Calu3 (cell line): ENCODE results near the gene OR2T1. TPM values are rescaled to one million over a fixed set of nuclear protein-coding genes. Genes with fewer than 3 reads are reported as not detected.
"Not testable (repeated sequence)": the region's sequence is repeated elsewhere in the genome, so short reads cannot be mapped to it uniquely, and the experiment has no call there.

ENCODE experiments used
- BruUV-seq: library from RNA; stranded (reverse); fragments of 400-500 nt; replicated peaks from 2 replicates; lab custom pipeline; 2021; lab: Mats Ljungman, UMichigan
- CTCF ChIA-PET: fragments of 300-600 bp; sonication (Branson Sonifier 250); formaldehyde crosslinking; loops from one replicate; lab custom pipeline; 2022; ENCODE audit warnings: antibody characterized with exemption; lab: Charles Lee
- DNase-seq: peaks from one replicate; pipeline ENCODE4 v3.0.0; 2022
- H3K27ac Mint-ChIP-seq: one replicate; pipeline ENCODE4 v1.8.0; 2022; ENCODE audit warnings: mixed read lengths; ENCODE audit not compliant: unreplicated experiment
- H3K27me3 Mint-ChIP-seq: one replicate; pipeline ENCODE4 v1.8.0; 2022; ENCODE audit warnings: mixed read lengths; ENCODE audit not compliant: unreplicated experiment
- H3K36me3 Mint-ChIP-seq: one replicate; pipeline ENCODE4 v1.8.0; 2022; ENCODE audit warnings: mild to moderate bottlenecking, moderate library complexity, mixed read lengths; ENCODE audit not compliant: insufficient read depth, unreplicated experiment
- H3K4me1 Mint-ChIP-seq: one replicate; pipeline ENCODE4 v1.8.0; 2022; ENCODE audit warnings: mild to moderate bottlenecking, low read depth, mixed read lengths; ENCODE audit not compliant: unreplicated experiment
- H3K4me3 Mint-ChIP-seq: one replicate; pipeline ENCODE4 v1.8.0; 2022; ENCODE audit warnings: mild to moderate bottlenecking, low read depth, moderate library complexity, mixed read lengths; ENCODE audit not compliant: unreplicated experiment
- H3K9me3 Mint-ChIP-seq: one replicate; pipeline ENCODE4 v1.8.0; 2022; ENCODE audit warnings: low read depth, mixed read lengths; ENCODE audit not compliant: unreplicated experiment
- intact Hi-C: fragments of 100-400 bp; cut with micrococcal nuclease; formaldehyde crosslinking; loops from one replicate; pipeline ENCODE4 v1.10.0; 2022; ENCODE audit not compliant: unreplicated experiment
- total RNA-seq: library from RNA; stranded (reverse); gene quantifications from 2 replicates; pipeline ENCODE4 v1.2.3, GENCODE V29; 2022

Gene OR2T1
- total RNA-seq, 1 experiment from 2014 or later, result not detected

- intact Hi-C loops, BruUV-seq, H3K4me1 Mint-ChIP-seq, H3K4me3 Mint-ChIP-seq, DNase-seq, CTCF ChIA-PET, H3K27ac Mint-ChIP-seq, H3K36me3 Mint-ChIP-seq, H3K27me3 Mint-ChIP-seq: not testable (repeated sequence)
- H3K9me3 Mint-ChIP-seq, result peaks cover 26% of the 10 kb centered on the region
Observed at GRCh38 chr1:248431683-248432082, 28.8 kb downstream of the OR2T1 start.

- H3K27me3 Mint-ChIP-seq, CTCF ChIA-PET, intact Hi-C loops, H3K36me3 Mint-ChIP-seq, H3K4me1 Mint-ChIP-seq, H3K27ac Mint-ChIP-seq, DNase-seq, H3K4me3 Mint-ChIP-seq, BruUV-seq: not testable (repeated sequence)
- H3K9me3 Mint-ChIP-seq, result peaks cover 26% of the 10 kb centered on the region
Observed at GRCh38 chr1:248432201-248432600, 29.4 kb downstream of the OR2T1 start.

- H3K27me3 Mint-ChIP-seq, BruUV-seq, DNase-seq, H3K4me3 Mint-ChIP-seq, H3K4me1 Mint-ChIP-seq, intact Hi-C loops, H3K36me3 Mint-ChIP-seq, CTCF ChIA-PET, H3K27ac Mint-ChIP-seq: not testable (repeated sequence)
- H3K9me3 Mint-ChIP-seq, result peaks cover 22% of the 10 kb centered on the region
Observed at GRCh38 chr1:248433811-248434415, 31.1 kb downstream of the OR2T1 start.

- H3K27me3 Mint-ChIP-seq, H3K36me3 Mint-ChIP-seq, H3K4me3 Mint-ChIP-seq, H3K27ac Mint-ChIP-seq, BruUV-seq, H3K4me1 Mint-ChIP-seq, DNase-seq, intact Hi-C loops: not testable (repeated sequence)
- CTCF ChIA-PET, result interaction anchor here (0.6 kb wide), 1 partner anchor 262 kb away, joined by 6 read pairs; no protein-coding TSS in a partner anchor
- peaks cover 16% of the 10 kb centered on the region for H3K9me3 Mint-ChIP-seq
Observed at GRCh38 chr1:248434913-248435312, 32.1 kb downstream of the OR2T1 start.

- CTCF ChIA-PET, H3K36me3 Mint-ChIP-seq, DNase-seq, BruUV-seq, H3K27ac Mint-ChIP-seq, H3K27me3 Mint-ChIP-seq, H3K4me1 Mint-ChIP-seq, intact Hi-C loops, H3K4me3 Mint-ChIP-seq: not testable (repeated sequence)
- peaks cover 10% of the 10 kb centered on the region for H3K9me3 Mint-ChIP-seq
Observed at GRCh38 chr1:248436303-248436702, 33.5 kb downstream of the OR2T1 start.

GRCh38 chr1:248438668-248439067 is 35.8 kb downstream of the OR2T1 start:
- H3K4me3 Mint-ChIP-seq, H3K27me3 Mint-ChIP-seq, BruUV-seq, H3K4me1 Mint-ChIP-seq, DNase-seq, intact Hi-C loops, CTCF ChIA-PET, H3K9me3 Mint-ChIP-seq, H3K27ac Mint-ChIP-seq, H3K36me3 Mint-ChIP-seq: not testable (repeated sequence)

GRCh38 chr1:248439283-248439682 is 36.4 kb downstream of the OR2T1 start:
- H3K27ac Mint-ChIP-seq, H3K4me3 Mint-ChIP-seq, H3K27me3 Mint-ChIP-seq, H3K9me3 Mint-ChIP-seq, intact Hi-C loops, CTCF ChIA-PET, BruUV-seq, H3K36me3 Mint-ChIP-seq, H3K4me1 Mint-ChIP-seq, DNase-seq: not testable (repeated sequence)

- H3K4me1 Mint-ChIP-seq, DNase-seq, BruUV-seq, intact Hi-C loops, H3K4me3 Mint-ChIP-seq, CTCF ChIA-PET, H3K36me3 Mint-ChIP-seq, H3K27ac Mint-ChIP-seq, H3K27me3 Mint-ChIP-seq: not testable (repeated sequence)
- H3K9me3 Mint-ChIP-seq, result peaks cover 10% of the 10 kb centered on the region
Observed at GRCh38 chr1:248442500-248443277, 39.8 kb downstream of the OR2T1 start.

GRCh38 chr1:248444603-248445002 is 41.8 kb downstream of the OR2T1 start:
- H3K4me3 Mint-ChIP-seq, BruUV-seq, H3K27me3 Mint-ChIP-seq, DNase-seq, H3K4me1 Mint-ChIP-seq, CTCF ChIA-PET, H3K36me3 Mint-ChIP-seq, H3K27ac Mint-ChIP-seq, intact Hi-C loops: not testable (repeated sequence)
- peaks cover 10% of the 10 kb centered on the region for H3K9me3 Mint-ChIP-seq

- H3K4me1 Mint-ChIP-seq, intact Hi-C loops, H3K36me3 Mint-ChIP-seq, H3K9me3 Mint-ChIP-seq, H3K27me3 Mint-ChIP-seq, BruUV-seq, DNase-seq, H3K27ac Mint-ChIP-seq, H3K4me3 Mint-ChIP-seq, CTCF ChIA-PET: not testable (repeated sequence)
Observed at GRCh38 chr1:248445399-248445798, 42.6 kb downstream of the OR2T1 start, which contains the start of gene OR2T2. Gene OR2T2, plus strand, starts transcription at chr1:248445637. Its CDS starts 7,161 bp downstream, at chr1:248452798.
